ENCODE results near the gene LMO4. TPM values are rescaled to one million over a fixed set of nuclear protein-coding genes. Genes with fewer than 3 reads are reported as not detected.

The LMO4 gene
- total RNA-seq, 1 experiment from 2014 or later: 40.0 TPM

- DNase-seq (ENCODE audit: low spot score): no peak
These were observed 29.5 kb downstream of the LMO4 start for GRCh38 chr1:87358219-87358618.

GRCh38 chr1:87359586-87359985 lies 30.9 kb downstream of the LMO4 start:
- DNase-seq (ENCODE audit: low spot score): no peak

GRCh38 chr1:87362063-87362833 lies 33.6 kb downstream of the LMO4 start:
- no peak for DNase-seq (ENCODE audit: low spot score)

DNA sequence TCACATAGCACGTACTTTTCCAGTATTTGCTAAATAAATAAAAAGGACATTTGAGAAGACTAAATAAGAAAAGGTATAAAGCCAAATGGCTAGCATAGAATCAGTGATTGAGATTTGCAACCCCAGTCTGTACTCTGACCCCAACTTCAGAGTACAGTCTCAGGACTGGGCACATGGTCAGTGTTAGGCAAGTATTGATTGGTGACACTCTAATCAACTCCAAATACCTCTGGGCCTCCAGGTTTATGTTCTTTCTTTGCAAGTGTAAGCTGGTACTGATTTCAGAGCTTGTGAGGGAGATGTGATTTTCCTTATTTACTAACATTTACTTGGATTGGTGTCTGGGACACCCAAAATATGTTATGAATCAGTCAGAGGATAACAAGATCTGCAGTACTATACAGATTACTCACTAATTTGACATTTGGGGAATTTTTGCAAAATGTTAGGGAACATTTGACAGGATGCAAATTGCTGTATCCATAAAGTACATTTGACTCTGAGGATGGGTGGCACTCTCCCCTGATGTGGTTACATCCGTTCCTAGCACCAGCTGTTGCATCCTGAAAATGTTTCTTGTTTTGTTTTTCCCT lies 34.2 kb downstream of the LMO4 start:
- no peak for DNase-seq (ENCODE audit: low spot score)

DNA sequence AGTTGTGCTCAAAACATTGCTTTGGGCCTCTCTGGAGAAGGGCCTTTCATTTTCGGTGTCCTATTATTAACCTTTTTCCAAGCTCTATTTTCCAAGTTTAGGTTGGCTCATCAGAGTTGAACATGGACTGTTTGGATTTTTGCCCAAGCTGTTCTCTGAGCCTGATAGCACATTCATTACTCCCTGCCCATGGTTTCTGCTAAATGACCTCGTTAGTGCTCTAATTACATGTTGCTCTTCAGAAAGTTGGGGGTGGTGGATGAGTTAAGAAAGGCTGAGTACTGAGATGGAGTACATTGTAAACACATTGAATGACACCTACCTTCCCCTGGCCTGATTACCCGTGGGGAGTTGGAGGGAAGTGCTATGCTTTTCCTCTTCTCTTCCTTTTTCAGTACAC lies 38.9 kb downstream of the LMO4 start:
- DNase-seq (ENCODE audit: low spot score): no peak

DNA sequence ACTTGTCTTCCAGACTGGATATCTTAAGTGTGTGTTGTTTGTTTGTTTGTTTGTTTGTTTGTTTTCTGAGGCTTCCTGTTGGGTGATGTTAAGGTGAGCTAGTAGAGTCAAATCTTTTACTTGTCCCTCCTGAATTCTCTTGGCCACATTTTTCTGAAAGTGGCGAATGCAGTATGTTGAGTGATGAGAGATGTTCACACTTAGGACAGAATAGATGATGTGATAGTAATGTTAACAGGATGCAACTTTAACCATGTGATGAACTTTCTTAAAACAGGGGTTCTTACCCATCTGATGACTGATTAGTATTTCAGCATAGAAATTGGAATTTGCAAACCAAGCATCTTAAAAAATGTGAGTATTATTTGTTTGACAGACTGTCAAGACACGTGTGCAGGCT lies 40.2 kb downstream of the LMO4 start:
- DNase-seq (ENCODE audit: low spot score): no peak

- no peak for DNase-seq (ENCODE audit: low spot score)
These were observed 41.2 kb downstream of the LMO4 start for GRCh38 chr1:87369736-87370478.

- no peak for DNase-seq (ENCODE audit: low spot score)
These were observed 41.9 kb downstream of the LMO4 start for GRCh38 chr1:87370544-87370943.

DNA sequence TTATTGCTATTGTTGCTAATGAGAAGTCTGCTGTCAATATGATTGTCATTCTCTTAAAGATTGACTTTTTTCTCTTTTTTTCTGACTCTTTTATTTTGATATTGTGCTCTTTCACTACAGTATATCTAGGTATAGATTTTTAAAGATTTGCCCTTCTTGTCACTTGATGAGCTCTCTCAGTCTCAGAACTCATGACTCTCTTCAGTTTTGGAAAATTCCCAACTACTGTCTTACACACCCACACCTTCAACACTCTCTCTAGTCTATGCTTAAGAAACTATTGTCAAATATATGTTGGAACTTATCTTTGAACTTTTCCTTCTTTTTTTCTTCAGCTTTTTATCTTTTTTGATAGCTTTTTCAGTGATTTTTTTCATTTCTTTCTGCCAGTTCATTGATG lies 50.6 kb downstream of the LMO4 start:
- DNase-seq (ENCODE audit: low spot score): no peak

DNA sequence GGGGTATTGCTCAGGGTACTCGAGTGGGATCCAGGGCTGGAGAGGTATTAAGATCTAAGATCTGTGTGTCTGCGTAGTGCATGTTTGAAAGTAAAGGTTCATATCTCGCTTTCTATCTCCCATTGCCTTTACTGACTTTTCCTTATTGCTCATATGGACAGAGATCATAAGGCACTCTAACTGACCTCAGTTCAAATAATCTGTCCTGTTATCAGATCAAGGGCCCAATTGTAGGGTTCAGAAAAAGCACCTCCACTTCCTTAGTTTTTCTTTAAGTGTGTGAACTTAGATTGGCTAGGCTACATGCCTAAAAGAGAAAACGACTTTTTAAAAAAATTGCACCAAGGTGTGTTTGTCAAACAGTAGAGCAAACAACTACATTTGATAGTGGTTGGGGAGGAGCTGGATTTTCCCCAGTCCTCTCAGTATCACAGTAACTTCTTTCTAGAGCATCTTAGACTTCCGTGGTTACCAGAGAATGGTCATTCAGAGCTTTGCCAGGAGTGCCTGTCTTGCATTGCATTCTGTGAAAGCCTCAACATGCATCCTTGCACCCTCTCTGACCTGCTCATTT lies 57.6 kb downstream of the LMO4 start:
- no peak for DNase-seq (ENCODE audit: low spot score)

DNA sequence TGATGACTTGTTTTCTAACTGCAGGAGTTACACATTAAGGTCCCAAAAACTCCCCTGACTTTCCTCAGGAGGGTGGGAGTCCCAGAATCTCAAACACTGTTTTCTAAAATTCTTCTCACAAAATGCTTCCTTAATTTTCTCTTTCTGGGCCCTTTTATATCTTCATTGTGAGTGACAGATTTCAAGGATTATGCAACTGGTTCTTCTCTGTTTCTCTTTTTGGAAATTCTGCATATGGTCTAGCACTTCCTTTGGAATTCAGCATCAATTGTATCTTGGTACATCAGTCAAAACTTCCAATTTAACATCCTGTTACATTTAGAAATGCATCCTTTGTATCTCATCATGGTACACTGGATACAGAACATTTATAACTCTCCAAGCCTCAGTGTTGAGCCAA lies 59.7 kb downstream of the LMO4 start:
- DNase-seq (ENCODE audit: low spot score): no peak

- DNase-seq (ENCODE audit: low spot score): no peak
These were observed 60.3 kb downstream of the LMO4 start for GRCh38 chr1:87389011-87389410.

DNA sequence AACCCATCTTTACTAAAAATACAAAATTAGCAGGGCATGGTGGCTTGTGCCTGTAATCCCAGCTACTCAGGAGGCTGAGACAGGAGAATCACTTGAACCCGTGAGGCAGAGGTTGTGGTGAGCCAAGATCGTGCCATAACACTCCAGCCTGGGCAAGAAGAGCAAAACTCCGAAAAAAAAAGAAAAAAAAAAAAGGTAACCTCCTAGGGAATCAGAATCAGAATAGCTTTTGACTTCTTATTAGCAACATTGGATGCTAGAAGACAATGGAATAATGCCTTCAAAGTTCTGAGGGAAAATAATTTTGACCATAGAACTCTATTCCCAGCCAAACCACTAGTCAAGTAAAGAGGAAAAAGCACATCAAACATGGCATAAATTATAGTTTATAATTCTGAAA lies 60.9 kb downstream of the LMO4 start:
- DNase-seq (ENCODE audit: low spot score): no peak

- peak; percentile 32 for DNase-seq (ENCODE audit: low spot score)
These were observed 63.8 kb downstream of the LMO4 start for GRCh38 chr1:87392248-87393192.

GRCh38 chr1:87393445-87394085 lies 64.9 kb downstream of the LMO4 start:
- DNase-seq (ENCODE audit: low spot score): no peak

- DNase-seq (ENCODE audit: low spot score): no peak
These were observed 65.8 kb downstream of the LMO4 start for GRCh38 chr1:87394513-87394912.

GRCh38 chr1:87394982-87395381 lies 66.3 kb downstream of the LMO4 start:
- DNase-seq (ENCODE audit: low spot score): no peak
